ENCODE results near the gene OMA1.

OMA1 gene

DNA sequence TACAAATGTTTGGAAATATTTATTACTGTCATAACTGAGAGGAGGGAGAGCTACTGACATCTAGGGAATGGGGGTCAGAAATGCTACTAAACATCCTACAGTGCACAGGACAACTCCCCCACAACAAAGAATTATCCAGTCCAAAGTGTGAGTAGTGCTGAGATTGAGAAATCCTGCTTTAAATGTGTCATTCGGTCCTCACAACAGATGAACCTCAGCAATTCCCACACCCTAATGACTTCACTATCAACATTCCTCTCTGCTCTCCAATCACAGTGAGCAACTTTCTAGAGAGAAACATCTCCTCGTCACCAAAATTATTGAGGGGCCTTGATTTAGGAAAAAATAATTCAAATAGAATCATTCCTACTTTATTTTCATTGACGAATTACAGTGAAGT, 18.0 kb downstream of the OMA1 start:
- H3K9me3 ChIP-seq (ENCODE audit: low read length) = no peaks in the 10 kb centered on the region
- peaks cover 49% of the 10 kb centered on the region for H3K36me3 ChIP-seq (ENCODE audit: insufficient read depth, low read length)
- no peak overlapping the region for H3K27ac ChIP-seq (ENCODE audit: low read depth, low read length, poor library complexity, severe bottlenecking)

GRCh38 chr1:58524353-58524945, 22.1 kb downstream of the OMA1 start:
- Histone ChIP-seq H3F3A (ENCODE audit: insufficient read depth, low read length) (no peaks in the 10 kb centered on the region), H3K4me1 (ENCODE audit: insufficient read depth, low read length, severe bottlenecking) (no peaks in the 10 kb centered on the region), H3K4me2 (ENCODE audit: low read length) (no peak overlapping the region), H2AFZ (ENCODE audit: low read length) (no peak overlapping the region), H4K20me1 (ENCODE audit: insufficient read depth, low read length) (no peaks in the 10 kb centered on the region), H3K36me3 (ENCODE audit: insufficient read depth, low read length) (peaks cover 58% of the 10 kb centered on the region), H3K9ac (ENCODE audit: low read length) (no peak overlapping the region), H3K79me2 (ENCODE audit: insufficient read depth, low read length) (no peaks in the 10 kb centered on the region), H3K9me2 (ENCODE audit: low read depth, low read length) (no peaks in the 10 kb centered on the region), H3K9me3 (ENCODE audit: low read length) (no peaks in the 10 kb centered on the region), H3K27me3 (ENCODE audit: insufficient read depth, low read length) (no peaks in the 10 kb centered on the region), H3K27ac (ENCODE audit: low read depth, low read length, poor library complexity, severe bottlenecking) (no peak overlapping the region), H3K4me3 (ENCODE audit: low read depth, low read length, poor library complexity, severe bottlenecking) (no peak overlapping the region)
- TF ChIP-seq EZH2 (IDR thresholded peaks at IDR 0.05; ENCODE audit: borderline replicate concordance, low read length) = no peak
- TF ChIP-seq, protein P1, sequence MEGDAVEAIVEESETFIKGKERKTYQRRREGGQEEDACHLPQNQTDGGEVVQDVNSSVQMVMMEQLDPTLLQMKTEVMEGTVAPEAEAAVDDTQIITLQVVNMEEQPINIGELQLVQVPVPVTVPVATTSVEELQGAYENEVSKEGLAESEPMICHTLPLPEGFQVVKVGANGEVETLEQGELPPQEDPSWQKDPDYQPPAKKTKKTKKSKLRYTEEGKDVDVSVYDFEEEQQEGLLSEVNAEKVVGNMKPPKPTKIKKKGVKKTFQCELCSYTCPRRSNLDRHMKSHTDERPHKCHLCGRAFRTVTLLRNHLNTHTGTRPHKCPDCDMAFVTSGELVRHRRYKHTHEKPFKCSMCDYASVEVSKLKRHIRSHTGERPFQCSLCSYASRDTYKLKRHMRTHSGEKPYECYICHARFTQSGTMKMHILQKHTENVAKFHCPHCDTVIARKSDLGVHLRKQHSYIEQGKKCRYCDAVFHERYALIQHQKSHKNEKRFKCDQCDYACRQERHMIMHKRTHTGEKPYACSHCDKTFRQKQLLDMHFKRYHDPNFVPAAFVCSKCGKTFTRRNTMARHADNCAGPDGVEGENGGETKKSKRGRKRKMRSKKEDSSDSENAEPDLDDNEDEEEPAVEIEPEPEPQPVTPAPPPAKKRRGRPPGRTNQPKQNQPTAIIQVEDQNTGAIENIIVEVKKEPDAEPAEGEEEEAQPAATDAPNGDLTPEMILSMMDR (IDR thresholded peaks at IDR 0.05; ENCODE audit: low read length) = no peak

More for the DNA sequence above, 18.0 kb downstream of the OMA1 start:
- H4K20me1 ChIP-seq (ENCODE audit: insufficient read depth, low read length) = no peaks in the 10 kb centered on the region
- H3K4me3 ChIP-seq (ENCODE audit: low read depth, low read length, poor library complexity, severe bottlenecking) = no peak overlapping the region
- no peak overlapping the region for H3K4me2 ChIP-seq (ENCODE audit: low read length)
- H3K79me2 ChIP-seq (ENCODE audit: insufficient read depth, low read length) = no peaks in the 10 kb centered on the region
- no peaks in the 10 kb centered on the region for H3K9me2 ChIP-seq (ENCODE audit: low read depth, low read length)
- H3K4me1 ChIP-seq (ENCODE audit: insufficient read depth, low read length, severe bottlenecking) = peaks cover 6% of the 10 kb centered on the region
- H2AFZ ChIP-seq (ENCODE audit: low read length) = no peak overlapping the region
- H3K9ac ChIP-seq (ENCODE audit: low read length) = no peak overlapping the region
- TF ChIP-seq, protein P1 (IDR thresholded peaks at IDR 0.05; ENCODE audit: low read length) = no peak
- no peak for TF ChIP-seq EZH2 (IDR thresholded peaks at IDR 0.05; ENCODE audit: borderline replicate concordance, low read length)
- no peaks in the 10 kb centered on the region for H3K27me3 ChIP-seq (ENCODE audit: insufficient read depth, low read length)
- H3F3A ChIP-seq (ENCODE audit: insufficient read depth, low read length) = no peaks in the 10 kb centered on the region; the same call in 1 of the 2 replicates

GRCh38 chr1:58515794-58516401, 30.6 kb downstream of the OMA1 start:
- Histone ChIP-seq H3K79me2 (ENCODE audit: insufficient read depth, low read length) (no peaks in the 10 kb centered on the region), H3K9me2 (ENCODE audit: low read depth, low read length) (no peaks in the 10 kb centered on the region), H3K4me3 (ENCODE audit: low read depth, low read length, poor library complexity, severe bottlenecking) (no peak overlapping the region), H2AFZ (ENCODE audit: low read length) (no peak overlapping the region), H3K9me3 (ENCODE audit: low read length) (peaks cover 4% of the 10 kb centered on the region; the same call in 1 of the 2 replicates), H3K9ac (ENCODE audit: low read length) (no peak overlapping the region), H3F3A (ENCODE audit: insufficient read depth, low read length) (no peaks in the 10 kb centered on the region), H3K36me3 (ENCODE audit: insufficient read depth, low read length) (peaks cover 52% of the 10 kb centered on the region), H3K27ac (ENCODE audit: low read depth, low read length, poor library complexity, severe bottlenecking) (no peak overlapping the region), H4K20me1 (ENCODE audit: insufficient read depth, low read length) (no peaks in the 10 kb centered on the region; the same call in 1 of the 2 replicates), H3K4me1 (ENCODE audit: insufficient read depth, low read length, severe bottlenecking) (no peaks in the 10 kb centered on the region), H3K27me3 (ENCODE audit: insufficient read depth, low read length) (no peaks in the 10 kb centered on the region), H3K4me2 (ENCODE audit: low read length) (no peak overlapping the region)
- TF ChIP-seq, protein P1 (IDR thresholded peaks at IDR 0.05; ENCODE audit: low read length) = peak; percentile 67
- TF ChIP-seq EZH2 (IDR thresholded peaks at IDR 0.05; ENCODE audit: borderline replicate concordance, low read length) = no peak
